ENCODE results near the gene PLEKHA1.

- TF ChIP-seq BHLHE40 (IDR thresholded peaks at IDR 0.05; ENCODE audit: borderline replicate concordance), result no peak
- no peak for TF ChIP-seq NFRKB (IDR thresholded peaks at IDR 0.05)
- no peak for TF ChIP-seq PKNOX1 (IDR thresholded peaks at IDR 0.05)
- TF ChIP-seq SP1 (IDR thresholded peaks at IDR 0.05), result no peak
- no peak for TF ChIP-seq ELF4 (IDR thresholded peaks at IDR 0.05)
- TF ChIP-seq TARDBP (IDR thresholded peaks at IDR 0.05), result no peak
- no peak for TF ChIP-seq FOXM1 (IDR thresholded peaks at IDR 0.05; ENCODE audit: borderline replicate concordance)
- TF ChIP-seq FOXA1 (IDR thresholded peaks at IDR 0.05), result no peak
- TF ChIP-seq L3MBTL2 (conservative IDR thresholded peaks at IDR 0.05), result no peak
- TF ChIP-seq ARNT (IDR thresholded peaks at IDR 0.05), result no peak
- TF ChIP-seq HDGF (IDR thresholded peaks at IDR 0.05; ENCODE audit: borderline replicate concordance), result no peak
- TF ChIP-seq SUZ12 (IDR thresholded peaks at IDR 0.05), result no peak
- no peak for TF ChIP-seq ZNF384 (IDR thresholded peaks at IDR 0.05)
Measured at GRCh38 chr10:122349758-122350369, 24.6 kb upstream of the PLEKHA1 start.
